Karpas-422 (cell line): ENCODE measurements around the gene PNLDC1. TPM values are rescaled to one million over a fixed set of nuclear protein-coding genes. Genes with fewer than 3 reads are reported as not detected.
"Not testable (repeated sequence)": the region's sequence is repeated elsewhere in the genome, so short reads cannot be mapped to it uniquely, and the experiment has no call there.

Source experiments
- DNase-seq: peaks from one replicate; pipeline ENCODE4 v3.0.0-alpha.2; 2015
- H2AFZ ChIP-seq: fragments of 200-600 bp; sonication (generic); 2 replicates; pipeline ENCODE4 v1.6.1; 2014; ENCODE audit warnings: antibody characterized with exemption, low read length, mixed read lengths
- H3K27ac ChIP-seq: fragments of 200-600 bp; sonication (generic); 2 replicates; pipeline ENCODE4 v1.5.1; 2014; ENCODE audit warnings: mild to moderate bottlenecking, low read length, moderate library complexity
- H3K27me3 ChIP-seq: fragments of 200-600 bp; sonication (generic); 2 replicates; pipeline ENCODE4 v1.6.1; 2014; ENCODE audit warnings: low read length, mixed read lengths
- H3K36me3 ChIP-seq: fragments of 200-600 bp; sonication (generic); 2 replicates; pipeline ENCODE4 v1.6.1; 2014; ENCODE audit warnings: low read length, mixed read lengths; ENCODE audit not compliant: insufficient read depth
- H3K4me1 ChIP-seq: fragments of 200-600 bp; sonication (generic); 2 replicates; pipeline ENCODE4 v1.6.1; 2014; ENCODE audit warnings: mild to moderate bottlenecking, low read length, mixed read lengths
- H3K4me2 ChIP-seq: fragments of 200-600 bp; sonication (generic); 2 replicates; pipeline ENCODE4 v1.6.1; 2014; ENCODE audit warnings: low read length, low read depth, mild to moderate bottlenecking; ENCODE audit not compliant: poor library complexity, severe bottlenecking
- H3K4me3 ChIP-seq: fragments of 200-600 bp; sonication (generic); 2 replicates; pipeline ENCODE4 v1.5.1; 2014; ENCODE audit warnings: mild to moderate bottlenecking, antibody characterized with exemption, low read length, mixed read lengths
- H3K79me2 ChIP-seq: fragments of 200-600 bp; sonication (generic); 2 replicates; pipeline ENCODE4 v1.6.1; 2014; ENCODE audit warnings: mild to moderate bottlenecking, low read length, mixed read lengths
- H3K9ac ChIP-seq: fragments of 200-600 bp; sonication (generic); 2 replicates; pipeline ENCODE4 v1.6.0; 2014; ENCODE audit warnings: low read length
- H3K9me2 ChIP-seq: fragments of 200-600 bp; sonication (generic), shearing (Covaris generic); replicated peaks from 2 replicates; pipeline ENCODE4 v1.6.0; 2014; ENCODE audit warnings: mild to moderate bottlenecking, low read length, moderate library complexity; ENCODE audit not compliant: insufficient read depth
- H3K9me3 ChIP-seq: fragments of 300-700, 200-600 bp; sonication (generic); 2 replicates; pipeline ENCODE4 v1.6.1; 2014; ENCODE audit warnings: low read length, mixed read lengths
- H4K20me1 ChIP-seq: fragments of 200-600 bp; sonication (generic); 2 replicates; pipeline ENCODE4 v1.6.1; 2014; ENCODE audit warnings: mild to moderate bottlenecking, antibody characterized with exemption, low read length, low read depth; ENCODE audit not compliant: insufficient read depth
- total RNA-seq: library from RNA; depleted of rRNA; stranded (reverse); fragments of >200 nt; shearing (Covaris generic); gene quantifications from 2 replicates; pipeline ENCODE4 v1.2.3, GENCODE V29; 2014; ENCODE audit warnings: low replicate concordance

Gene PNLDC1
- total RNA-seq, 1 experiment from 2014 or later: 0.11 TPM

- Histone ChIP-seq H2AFZ (no peak overlapping the region), H3K79me2 (no peaks in the 10 kb centered on the region), H3K4me3 (no peak overlapping the region), H3K4me2 (no peak overlapping the region), H3K9ac (no peak overlapping the region), H3K27ac (no peak overlapping the region), H3K4me1 (no peaks in the 10 kb centered on the region), H4K20me1 (no peaks in the 10 kb centered on the region), H3K27me3 (no peaks in the 10 kb centered on the region), H3K9me3 (no peaks in the 10 kb centered on the region), H3K36me3 (no peaks in the 10 kb centered on the region), H3K9me2 (no peaks in the 10 kb centered on the region)
- DNase-seq: no peak
These were observed 38.1 kb downstream of the PNLDC1 start for GRCh38 chr6:159838020-159838744.

- Histone ChIP-seq H3K27ac (no peak overlapping the region), H4K20me1 (no peaks in the 10 kb centered on the region), H3K9me3 (no peaks in the 10 kb centered on the region), H3K79me2 (no peaks in the 10 kb centered on the region), H3K9ac (no peak overlapping the region), H3K4me2 (no peak overlapping the region), H2AFZ (no peak overlapping the region), H3K27me3 (no peaks in the 10 kb centered on the region), H3K4me3 (no peak overlapping the region), H3K4me1 (no peaks in the 10 kb centered on the region), H3K36me3 (no peaks in the 10 kb centered on the region), H3K9me2 (no peaks in the 10 kb centered on the region)
- no peak for DNase-seq
These were observed 42.0 kb downstream of the PNLDC1 start for GRCh38 chr6:159842035-159842434.

- no peak overlapping the region for H3K9ac ChIP-seq
- no peaks in the 10 kb centered on the region for H3K4me1 ChIP-seq
- H3K9me3 ChIP-seq: no peaks in the 10 kb centered on the region
- H3K9me2 ChIP-seq: no peaks in the 10 kb centered on the region
- no peaks in the 10 kb centered on the region for H3K27me3 ChIP-seq
- H3K4me3 ChIP-seq: no peak overlapping the region
- no peak overlapping the region for H3K27ac ChIP-seq
- DNase-seq: no peak
- H3K79me2 ChIP-seq: no peaks in the 10 kb centered on the region
- no peaks in the 10 kb centered on the region for H3K36me3 ChIP-seq
- H3K4me2 ChIP-seq: no peak overlapping the region
- H4K20me1 ChIP-seq: no peaks in the 10 kb centered on the region
- no peak overlapping the region for H2AFZ ChIP-seq
These were observed 44.9 kb downstream of the PNLDC1 start for GRCh38 chr6:159844737-159845645.

- not testable (repeated sequence) for H3K4me3 ChIP-seq, H3K9ac ChIP-seq, H3K27me3 ChIP-seq, H3K4me2 ChIP-seq, H2AFZ ChIP-seq, H3K9me2 ChIP-seq, H3K4me1 ChIP-seq, H4K20me1 ChIP-seq, H3K79me2 ChIP-seq, H3K27ac ChIP-seq, H3K36me3 ChIP-seq, DNase-seq, H3K9me3 ChIP-seq
These were observed 48.5 kb downstream of the PNLDC1 start for GRCh38 chr6:159848552-159848951.

GRCh38 chr6:159849851-159850250 lies 49.8 kb downstream of the PNLDC1 start:
- H3K79me2 ChIP-seq, H3K9me3 ChIP-seq, H3K27me3 ChIP-seq, H2AFZ ChIP-seq, H3K9me2 ChIP-seq, H3K4me2 ChIP-seq, H4K20me1 ChIP-seq, H3K9ac ChIP-seq, DNase-seq, H3K4me3 ChIP-seq, H3K4me1 ChIP-seq, H3K36me3 ChIP-seq, H3K27ac ChIP-seq: not testable (repeated sequence)

- DNase-seq: peak; percentile 50
- no peaks in the 10 kb centered on the region for H3K79me2 ChIP-seq
- no peaks in the 10 kb centered on the region for H4K20me1 ChIP-seq
- no peak overlapping the region for H2AFZ ChIP-seq
- H3K4me3 ChIP-seq: no peak overlapping the region
- no peaks in the 10 kb centered on the region for H3K9me3 ChIP-seq
- H3K27me3 ChIP-seq: no peaks in the 10 kb centered on the region
- no peak overlapping the region for H3K4me2 ChIP-seq
- H3K9me2 ChIP-seq: no peaks in the 10 kb centered on the region
- no peak overlapping the region for H3K27ac ChIP-seq
- H3K4me1 ChIP-seq: no peaks in the 10 kb centered on the region
- H3K9ac ChIP-seq: no peak overlapping the region
- no peaks in the 10 kb centered on the region for H3K36me3 ChIP-seq
These were observed 52.8 kb downstream of the PNLDC1 start for GRCh38 chr6:159852877-159853276.

- H3K9ac ChIP-seq: no peak overlapping the region
- no peaks in the 10 kb centered on the region for H4K20me1 ChIP-seq
- H3K4me1 ChIP-seq: no peaks in the 10 kb centered on the region
- H2AFZ ChIP-seq: no peak overlapping the region
- no peaks in the 10 kb centered on the region for H3K36me3 ChIP-seq
- no peak overlapping the region for H3K4me2 ChIP-seq
- DNase-seq: no peak
- H3K27me3 ChIP-seq: no peaks in the 10 kb centered on the region
- H3K9me2 ChIP-seq: no peaks in the 10 kb centered on the region
- no peak overlapping the region for H3K4me3 ChIP-seq
- no peaks in the 10 kb centered on the region for H3K9me3 ChIP-seq
- no peaks in the 10 kb centered on the region for H3K79me2 ChIP-seq
- H3K27ac ChIP-seq: no peak overlapping the region
These were observed 53.7 kb downstream of the PNLDC1 start for GRCh38 chr6:159853754-159854153.

GRCh38 chr6:159854959-159855358 lies 54.9 kb downstream of the PNLDC1 start:
- Histone ChIP-seq H3K4me2 (no peak overlapping the region), H3K9ac (no peak overlapping the region), H3K4me3 (no peak overlapping the region), H3K4me1 (no peaks in the 10 kb centered on the region), H3K27ac (no peak overlapping the region), H3K9me3 (no peaks in the 10 kb centered on the region), H3K79me2 (no peaks in the 10 kb centered on the region), H3K36me3 (no peaks in the 10 kb centered on the region), H4K20me1 (no peaks in the 10 kb centered on the region), H2AFZ (no peak overlapping the region), H3K27me3 (no peaks in the 10 kb centered on the region), H3K9me2 (no peaks in the 10 kb centered on the region)
- DNase-seq: no peak
